GM13977 (cell line): Measurements from ENCODE around the gene MOB3B.
A peak's percentile ranks its signal among the peaks of the same experiment; 100 is the strongest.

ENCODE experiments used
- DNase-seq: peaks from one replicate; pipeline ENCODE4 v3.0.0; 2012; ENCODE audit warnings: low spot score
- CTCF ChIP-seq: IDR thresholded peaks from 2 replicates; pipeline ENCODE4 v1.5.1; 2012; ENCODE audit warnings: mild to moderate bottlenecking, control low read depth; ENCODE audit not compliant: insufficient read depth; ENCODE audit errors: extremely low read depth, missing control alignments
- in situ Hi-C: fragments of 300-500 bp; cut with MboI; formaldehyde crosslinking; loops from one replicate; pipeline ENCODE4 v1.12.0; 2022; ENCODE audit warnings: low sequenced_read_pairs, low pct_unique_long_range_greater_than_20kb, mixed read lengths, inconsistent platforms; ENCODE audit not compliant: unreplicated experiment

MOB3B gene

GRCh38 chr9:27278374-27278773 is 251.2 kb downstream of the MOB3B start:
- DNase-seq: no peak
- in situ Hi-C loops: loop anchor here (25.0 kb wide), 1 partner anchor 241 kb away; no protein-coding TSS in a partner anchor
- no peak for TF ChIP-seq CTCF

- TF ChIP-seq CTCF: peak; percentile 72
- in situ Hi-C loops: loop anchor here (25.0 kb wide), 1 partner anchor 239 kb away; no protein-coding TSS in a partner anchor
- DNase-seq: peak; percentile 56
These were observed 253.2 kb downstream of the MOB3B start for GRCh38 chr9:27276193-27277030.
